H1 (cell line): ENCODE data around the gene PDCD2. TPM values are rescaled to one million over a fixed set of nuclear protein-coding genes. Genes with fewer than 3 reads are reported as not detected.

ENCODE experiments used
- EP300 ChIP-seq, 2 experiments: IDR thresholded peaks; 1 replicate in 1 of 2; 2 replicates in 1 of 2; pipeline ENCODE4 v1.6.1; 2011 to 2012; ENCODE audit warnings: low read depth in 2 of 2, low read length in 2 of 2, mild to moderate bottlenecking in 2 of 2, borderline replicate concordance in 1 of 2, inconsistent platforms in 1 of 2, moderate library complexity in 1 of 2
- EZH2 ChIP-seq: fragments of 200-600 bp; sonication (generic); IDR thresholded peaks from 2 replicates; pipeline ENCODE4 v1.7.1; 2012; ENCODE audit warnings: low read depth, mild to moderate bottlenecking, moderate library complexity, low read length, inconsistent platforms; ENCODE audit not compliant: severe bottlenecking
- RNF2 ChIP-seq: fragments of 200-900, 300-1000 bp; sonication (generic); IDR thresholded peaks from 2 replicates; pipeline ENCODE4 v1.7.1; 2016; ENCODE audit warnings: borderline replicate concordance, low read depth, mild to moderate bottlenecking, antibody characterized with exemption, low read length; ENCODE audit not compliant: poor library complexity, severe bottlenecking; ENCODE audit errors: missing control alignments
- SUZ12 ChIP-seq: fragments of 200-600 bp; sonication (generic); IDR thresholded peaks from 2 replicates; pipeline ENCODE4 v1.6.1; 2012; ENCODE audit warnings: mild to moderate bottlenecking, inconsistent platforms, low read length, moderate library complexity, mixed read lengths
- TAF7 ChIP-seq: optimal IDR thresholded peaks from 2 replicates; pipeline ENCODE3; 2011; ENCODE audit warnings: low read depth, mild to moderate bottlenecking, inconsistent platforms, low read length, moderate library complexity, borderline replicate concordance
- polyA plus RNA-seq, 7 experiments: library from polyadenylated mRNA; depleted of rRNA in 3 of 7; stranded (reverse) in 5 of 7; unstranded in 2 of 7; fragments of >200 nt in 5 of 7; fragments of 200-250 nt in 2 of 7; gene quantifications; 1 replicate in 5 of 7; 2 replicates in 1 of 7; 4 replicates in 1 of 7; pipeline versions ENCODE4 v1.2.1 to v1.2.3, GENCODE V29; 2011 to 2013; ENCODE audit warnings: missing spikeins in 2 of 7, mixed read lengths in 2 of 7
- total RNA-seq: library from RNA; stranded (reverse); fragmentation: NEBNext Ultra II Directional; extraction: Animal tissue kit (Norgen Biotek cat#: 25700); gene quantifications from 2 replicates; pipeline ENCODE4 v1.2.1, GENCODE V29; 2021

Gene PDCD2
- total and polyA plus RNA-seq, 2 of the 8 experiments (the other 6 are each of a cell fraction or from before 2014, with no cell fraction given), result 74.1 to 116 TPM

- no peak for TF ChIP-seq EP300 (IDR thresholded peaks at IDR 0.05; ENCODE audit: borderline replicate concordance in 1 of 2, low read depth in 2 of 2, low read length in 2 of 2)
- TF ChIP-seq TAF7, result no peak
- TF ChIP-seq RNF2, result no peak
- no peak for TF ChIP-seq EZH2
- no peak for TF ChIP-seq SUZ12
Measured at GRCh38 chr6:170525795-170526194, 58.6 kb downstream of the PDCD2 start (continued).

Other genes starting within 250 kb of the PDCD2 start
- gene PSMB1, start 31.3 kb downstream of the PDCD2 start, total RNA-seq, result 232 and 237 TPM in 2 replicates
- gene PSMB1, start 31.3 kb downstream of the PDCD2 start, polyA plus RNA-seq (2011; rRNA removed), result 441 and 609 TPM in 2 replicates
- 17.9 and 20.9 TPM in 2 replicates for gene TBP, start 30.3 kb downstream of the PDCD2 start, total RNA-seq
- gene TBP, start 30.3 kb downstream of the PDCD2 start, polyA plus RNA-seq (2011; rRNA removed), result 17.2 and 21.4 TPM in 2 replicates